Neural cell (in vitro differentiated cells): Measurements from ENCODE around the gene COL25A1.
A peak's percentile ranks its signal among the peaks of the same experiment; 100 is the strongest.

Source experiments
- MXI1 ChIP-seq: fragments of 450-650 bp; conservative IDR thresholded peaks from 2 replicates; pipeline ENCODE4 v1.6.1; 2014; ENCODE audit warnings: antibody characterized with exemption, mild to moderate bottlenecking; ENCODE audit not compliant: poor library complexity, severe bottlenecking
- TF ChIP-seq, protein P1 (sequence below): fragments of 450-650 bp; IDR thresholded peaks from 2 replicates; pipeline ENCODE4 v1.5.1; 2014; ENCODE audit warnings: antibody characterized with exemption, mild to moderate bottlenecking, moderate library complexity; ENCODE audit not compliant: poor library complexity, severe bottlenecking

DNA sequence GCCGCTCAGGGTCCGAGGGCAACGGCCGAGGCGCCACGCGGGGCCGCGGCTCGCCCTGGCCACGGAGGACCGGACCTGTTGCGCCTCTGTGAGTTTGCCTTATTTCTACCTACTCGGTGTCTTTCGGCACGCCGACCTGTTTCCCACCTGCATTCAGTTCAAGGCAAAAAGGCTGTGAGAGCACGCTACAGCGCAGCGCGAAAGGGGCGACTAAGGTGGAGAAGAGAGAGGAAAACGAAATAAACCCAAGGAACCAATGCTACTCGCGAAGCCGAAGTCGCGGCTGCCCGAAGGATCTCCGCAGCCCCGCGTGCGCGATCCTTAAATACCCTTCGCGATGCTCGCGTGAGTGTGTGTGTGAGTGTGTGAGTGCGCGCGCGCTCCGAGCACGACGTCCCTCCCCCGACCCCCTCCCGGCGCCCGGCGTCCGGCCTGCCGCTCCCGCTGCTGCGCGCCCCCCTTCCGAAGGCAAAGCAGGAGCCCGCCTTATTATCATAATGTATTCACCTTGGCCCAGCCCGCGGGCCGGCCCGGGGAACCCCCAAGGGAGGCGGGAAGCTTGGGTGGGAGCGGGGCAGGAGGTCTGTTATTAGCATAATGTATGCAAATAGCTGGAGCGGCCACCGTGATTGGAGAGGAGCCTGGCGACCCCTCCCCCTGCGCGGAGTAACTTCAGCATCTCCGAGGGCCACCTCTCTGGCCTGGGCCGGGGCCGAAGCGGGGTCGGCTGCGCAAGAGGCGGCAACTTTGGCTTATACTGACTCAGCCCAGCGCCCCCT lies at the start of gene COL25A1:
- TF ChIP-seq, protein P1, sequence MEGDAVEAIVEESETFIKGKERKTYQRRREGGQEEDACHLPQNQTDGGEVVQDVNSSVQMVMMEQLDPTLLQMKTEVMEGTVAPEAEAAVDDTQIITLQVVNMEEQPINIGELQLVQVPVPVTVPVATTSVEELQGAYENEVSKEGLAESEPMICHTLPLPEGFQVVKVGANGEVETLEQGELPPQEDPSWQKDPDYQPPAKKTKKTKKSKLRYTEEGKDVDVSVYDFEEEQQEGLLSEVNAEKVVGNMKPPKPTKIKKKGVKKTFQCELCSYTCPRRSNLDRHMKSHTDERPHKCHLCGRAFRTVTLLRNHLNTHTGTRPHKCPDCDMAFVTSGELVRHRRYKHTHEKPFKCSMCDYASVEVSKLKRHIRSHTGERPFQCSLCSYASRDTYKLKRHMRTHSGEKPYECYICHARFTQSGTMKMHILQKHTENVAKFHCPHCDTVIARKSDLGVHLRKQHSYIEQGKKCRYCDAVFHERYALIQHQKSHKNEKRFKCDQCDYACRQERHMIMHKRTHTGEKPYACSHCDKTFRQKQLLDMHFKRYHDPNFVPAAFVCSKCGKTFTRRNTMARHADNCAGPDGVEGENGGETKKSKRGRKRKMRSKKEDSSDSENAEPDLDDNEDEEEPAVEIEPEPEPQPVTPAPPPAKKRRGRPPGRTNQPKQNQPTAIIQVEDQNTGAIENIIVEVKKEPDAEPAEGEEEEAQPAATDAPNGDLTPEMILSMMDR: no peak
- peak; percentile 56 for TF ChIP-seq MXI1
